Glutamatergic neuron (in vitro differentiated cells): Measurements from ENCODE around the gene C11orf24. TPM values are rescaled to one million over a fixed set of nuclear protein-coding genes. Genes with fewer than 3 reads are reported as not detected.

Source experiments
- DNase-seq: peaks from one replicate; pipeline ENCODE4 v3.0.0; 2022
- H3K27ac Mint-ChIP-seq: one replicate; pipeline ENCODE4 v1.8.0; 2020; ENCODE audit warnings: mild to moderate bottlenecking, mixed read lengths, inconsistent platforms; ENCODE audit not compliant: unreplicated experiment
- H3K27me3 Mint-ChIP-seq: one replicate; pipeline ENCODE4 v1.8.0; 2020; ENCODE audit warnings: mild to moderate bottlenecking, moderate library complexity, mixed read lengths, inconsistent platforms; ENCODE audit not compliant: unreplicated experiment
- H3K36me3 Mint-ChIP-seq: one replicate; pipeline ENCODE4 v1.8.0; 2020; ENCODE audit warnings: mild to moderate bottlenecking, mixed read lengths, inconsistent platforms; ENCODE audit not compliant: unreplicated experiment
- H3K4me1 Mint-ChIP-seq: one replicate; pipeline ENCODE4 v1.8.0; 2020; ENCODE audit warnings: mild to moderate bottlenecking, low read depth, mixed read lengths, inconsistent platforms; ENCODE audit not compliant: unreplicated experiment
- H3K4me3 Mint-ChIP-seq: one replicate; pipeline ENCODE4 v1.8.0; 2020; ENCODE audit warnings: mild to moderate bottlenecking, mixed read lengths, inconsistent platforms; ENCODE audit not compliant: unreplicated experiment
- H3K9me3 Mint-ChIP-seq: one replicate; pipeline ENCODE4 v1.8.0; 2020; ENCODE audit warnings: mild to moderate bottlenecking, moderate library complexity, mixed read lengths, inconsistent platforms; ENCODE audit not compliant: unreplicated experiment
- CTCF ChIP-seq: fragments of 200-600 bp; sonication (generic); IDR thresholded peaks from one replicate; pipeline ENCODE4 v1.5.0; 2021; ENCODE audit not compliant: partially characterized antibody, unreplicated experiment
- total RNA-seq: library from RNA; stranded (reverse); fragmentation: NEBNext Ultra II Directional; extraction: Animal tissue kit (Norgen Biotek cat#: 25700); gene quantifications from one replicate; pipeline ENCODE4 v1.2.1, GENCODE V29; 2021; ENCODE audit not compliant: unreplicated experiment

Gene C11orf24
- total RNA-seq, 1 donor from 2014 or later, result 58.4 TPM

- Mint-ChIP-seq H3K27me3 (peaks cover 19% of the 10 kb centered on the region), H3K36me3 (peaks cover 4% of the 10 kb centered on the region), H3K27ac (peak overlapping the region; percentile 82), H3K9me3 (peaks cover 19% of the 10 kb centered on the region), H3K4me3 (peak overlapping the region; percentile 78), H3K4me1 (peaks cover 24% of the 10 kb centered on the region)
- peak; percentile 72 for DNase-seq
- TF ChIP-seq CTCF, result no peak
Observed at GRCh38 chr11:68214173-68215086, 57.3 kb downstream of the C11orf24 start.

GRCh38 chr11:68213555-68214172, 58.1 kb downstream of the C11orf24 start:
- TF ChIP-seq CTCF, result peak; percentile 57
- Mint-ChIP-seq H3K4me1 (peaks cover 26% of the 10 kb centered on the region), H3K27ac (peak overlapping the region; percentile 82), H3K36me3 (peaks cover 4% of the 10 kb centered on the region), H3K9me3 (peaks cover 19% of the 10 kb centered on the region), H3K4me3 (peak overlapping the region; percentile 74), H3K27me3 (peaks cover 19% of the 10 kb centered on the region)
- peak; percentile 91 for DNase-seq

DNA sequence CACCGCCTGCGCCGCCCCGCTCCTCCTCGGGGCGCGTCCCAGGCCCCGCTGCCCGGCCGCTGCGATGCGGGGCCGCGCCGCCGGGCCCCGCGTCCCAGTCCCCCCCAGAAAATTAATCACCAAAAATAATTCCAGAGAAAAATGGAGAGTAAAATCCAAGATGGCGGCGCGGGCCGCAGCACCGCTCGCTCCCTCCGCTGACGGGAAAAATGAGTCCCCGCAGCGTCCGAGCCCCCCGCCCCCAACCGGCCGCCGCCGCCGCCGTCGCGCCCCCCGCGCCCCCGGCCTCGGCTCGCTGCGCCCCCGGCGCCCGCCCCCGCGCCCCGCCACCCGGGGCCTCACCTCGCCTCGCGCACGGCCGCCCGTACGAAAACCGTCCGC, 58.6 kb downstream of the C11orf24 start, which contains the start of gene KMT5B:
KMT5B (minus strand) TSS at position 162 of the 381 bp plus-strand sequence. CDS start 23,220 bp downstream, outside the sequence.
- peak; percentile 78 for DNase-seq
- Mint-ChIP-seq H3K27me3 (peaks cover 19% of the 10 kb centered on the region), H3K4me1 (peaks cover 29% of the 10 kb centered on the region), H3K27ac (peak within 1 kb of the TSS; percentile 100), H3K4me3 (peak within 1 kb of the TSS; percentile 100), H3K36me3 (peaks cover 4% of the 10 kb centered on the region), H3K9me3 (peaks cover 19% of the 10 kb centered on the region)
- TF ChIP-seq CTCF, result no peak

- Mint-ChIP-seq H3K4me3 (peak overlapping the region; percentile 100), H3K36me3 (peaks cover 4% of the 10 kb centered on the region), H3K4me1 (peaks cover 29% of the 10 kb centered on the region), H3K27ac (peak overlapping the region; percentile 100), H3K9me3 (peaks cover 19% of the 10 kb centered on the region), H3K27me3 (peaks cover 19% of the 10 kb centered on the region)
- TF ChIP-seq CTCF, result no peak
- peak; percentile 76 for DNase-seq
Observed at GRCh38 chr11:68212421-68213134, 59.2 kb downstream of the C11orf24 start.
